ENCODE data around the gene KCTD8.

Gene KCTD8

GRCh38 chr4:44279066-44279465, 169.5 kb downstream of the KCTD8 start:
- ChIA-PET POLR2A (no interaction called here), CTCF (no interaction called here)
- TF ChIP-seq ZNF221 (tag by site-specific recombination; IDR thresholded peaks at IDR 0.05; ENCODE audit: borderline replicate concordance), result no peak
- no peak for TF ChIP-seq ZNF16 (tag by site-specific recombination; IDR thresholded peaks at IDR 0.05; ENCODE audit: low read depth)
- TF ChIP-seq ZNF148 (tag by site-specific recombination; IDR thresholded peaks at IDR 0.05; ENCODE audit: borderline replicate concordance), result no peak
- no peak for TF ChIP-seq ZNF664 (tag by site-specific recombination; IDR thresholded peaks at IDR 0.05)
- no peak for TF ChIP-seq SALL2 (tag by site-specific recombination; IDR thresholded peaks at IDR 0.05; ENCODE audit: borderline replicate concordance)
- no peak for TF ChIP-seq ZNF280C (tag by site-specific recombination; IDR thresholded peaks at IDR 0.05)
- no peak for TF ChIP-seq KLF1 (tag by site-specific recombination; IDR thresholded peaks at IDR 0.05)
- TF ChIP-seq ZNF335 (tag by site-specific recombination; conservative IDR thresholded peaks at IDR 0.05), result no peak
- no peak for TF ChIP-seq ZNF521 (tag by site-specific recombination; IDR thresholded peaks at IDR 0.05)
- TF ChIP-seq ZNF394 (tag by site-specific recombination; IDR thresholded peaks at IDR 0.05; ENCODE audit: borderline replicate concordance), result no peak
- no peak for TF ChIP-seq ZNF362 (tag by site-specific recombination; IDR thresholded peaks at IDR 0.05)
- TF ChIP-seq GLIS1 (tag by site-specific recombination; IDR thresholded peaks at IDR 0.05), result no peak
- no peak for TF ChIP-seq ZNF621 (tag by site-specific recombination; IDR thresholded peaks at IDR 0.05)
- TF ChIP-seq ZNF843 (tag by site-specific recombination; IDR thresholded peaks at IDR 0.05), result no peak
- H3K4me3 ChIP-seq (ENCODE audit: low read depth, low read length), result no peak overlapping the region
- H3K27ac ChIP-seq (ENCODE audit: extremely low read depth, low read depth, low read length), result no peak overlapping the region
- no peaks in the 10 kb centered on the region for H3K4me1 ChIP-seq (ENCODE audit: control insufficient read depth, insufficient read depth, low read length)
- H3K9me3 ChIP-seq (ENCODE audit: control insufficient read depth, insufficient read depth, low read depth, low read length), result no peaks in the 10 kb centered on the region
- H3K36me3 ChIP-seq (ENCODE audit: control insufficient read depth in 2 of 2, insufficient read depth in 1 of 2, low read length in 2 of 2), result no peaks in the 10 kb centered on the region

- H3K36me3 ChIP-seq (ENCODE audit: control insufficient read depth in 2 of 2, insufficient read depth in 1 of 2, low read length in 2 of 2), result no peaks in the 10 kb centered on the region
- CTCF ChIA-PET, result interaction anchor here (0.6 kb wide), 1 partner anchor 371 kb away, joined by 4 read pairs; no protein-coding TSS in a partner anchor
- H3K9me3 ChIP-seq (ENCODE audit: control insufficient read depth, insufficient read depth, low read depth, low read length), result no peaks in the 10 kb centered on the region
- POLR2A ChIA-PET, result no interaction called here
- no peak overlapping the region for H3K27ac ChIP-seq (ENCODE audit: extremely low read depth, low read depth, low read length)
- TF ChIP-seq ZBTB6 (tag by site-specific recombination; IDR thresholded peaks at IDR 0.05) (no peak), ZBTB10 (tag by site-specific recombination; IDR thresholded peaks at IDR 0.05) (no peak), ZNF785 (tag by site-specific recombination; IDR thresholded peaks at IDR 0.05) (no peak), TRIM28 (IDR thresholded peaks at IDR 0.05; ENCODE audit: borderline replicate concordance, low read length) (no peak), ZNF223 (tag by site-specific recombination; IDR thresholded peaks at IDR 0.05) (no peak), ZNF639 (tag by site-specific recombination; IDR thresholded peaks at IDR 0.05) (no peak), ZNF157 (tag by site-specific recombination; IDR thresholded peaks at IDR 0.05) (no peak), ZNF121 (tag by site-specific recombination; IDR thresholded peaks at IDR 0.05) (no peak), ZNF624 (tag by site-specific recombination; IDR thresholded peaks at IDR 0.05) (no peak), ZBTB7A (tag by site-specific recombination; IDR thresholded peaks at IDR 0.05; ENCODE audit: low read depth) (no peak)
- H3K4me1 ChIP-seq (ENCODE audit: control insufficient read depth, insufficient read depth, low read length), result no peaks in the 10 kb centered on the region
- H3K4me3 ChIP-seq (ENCODE audit: low read depth, low read length), result no peak overlapping the region
These were observed 191.1 kb downstream of the KCTD8 start for GRCh38 chr4:44257461-44257860.

All from HEK293 (cell line).